Anterior cingulate cortex (tissue), 58 donors: ENCODE measurements around the gene INHBB.
"Not testable (repeated sequence)": the region's sequence is repeated elsewhere in the genome, so short reads cannot be mapped to it uniquely, and the experiment has no call there.

Experiments
- DNase-seq, 58 donors: peaks; one replicate each; lab custom pipeline; 2025; lab: John Stamatoyannopoulos, UW

INHBB gene

DNA sequence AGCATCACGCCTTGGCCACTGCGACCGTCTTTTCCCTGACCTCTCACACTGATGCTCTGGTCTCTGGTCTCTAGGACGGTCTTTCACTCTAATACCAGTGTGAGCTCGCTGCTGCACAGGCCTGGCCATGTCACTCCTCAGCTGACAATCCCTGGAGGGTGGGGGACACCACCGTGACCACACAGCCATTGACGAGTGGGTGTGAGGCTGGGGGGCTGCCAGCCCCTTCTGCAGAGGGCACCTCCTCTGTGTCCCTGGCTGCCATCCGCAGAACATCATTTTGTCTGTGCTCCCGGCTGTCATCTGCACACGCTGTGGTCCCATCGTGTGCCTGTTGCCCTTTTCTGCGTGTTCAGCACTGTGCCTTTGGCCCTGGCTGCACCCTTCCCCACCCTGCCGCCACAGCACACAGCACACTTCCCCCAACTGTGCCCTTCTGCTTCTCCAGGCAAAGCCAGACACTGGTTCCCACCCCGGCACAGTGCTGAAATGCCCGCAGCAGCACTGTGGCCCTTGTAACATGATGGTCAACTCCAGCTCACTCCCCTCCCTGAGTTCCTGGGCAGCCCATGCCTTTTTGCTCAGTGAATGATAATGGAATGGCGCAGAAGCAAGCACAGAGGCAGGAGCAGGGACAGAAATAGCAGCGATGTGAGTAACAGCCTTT, 30.4 kb upstream of the INHBB start:
- no peak for DNase-seq

DNA sequence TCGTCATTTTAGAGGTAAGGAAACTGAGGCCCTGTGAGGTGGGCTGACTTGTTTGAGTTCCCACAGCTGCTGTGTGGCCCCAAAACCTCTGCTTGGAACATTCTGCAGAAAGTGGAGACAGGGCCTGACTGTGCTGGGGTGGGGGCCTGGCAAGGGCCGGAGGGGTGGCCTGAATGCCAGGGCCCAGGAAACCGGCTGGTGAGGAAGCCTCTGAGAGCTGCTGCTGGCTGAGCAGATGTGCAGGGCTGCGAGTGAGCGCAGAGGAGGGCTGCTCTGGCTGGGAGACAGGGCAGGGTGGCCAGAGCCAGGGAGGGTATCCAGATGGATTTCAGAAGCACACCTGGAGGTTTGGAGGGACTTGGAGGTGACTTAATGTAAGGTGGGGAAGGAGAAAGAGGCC, 29.9 kb upstream of the INHBB start:
- DNase-seq: no peak

DNA sequence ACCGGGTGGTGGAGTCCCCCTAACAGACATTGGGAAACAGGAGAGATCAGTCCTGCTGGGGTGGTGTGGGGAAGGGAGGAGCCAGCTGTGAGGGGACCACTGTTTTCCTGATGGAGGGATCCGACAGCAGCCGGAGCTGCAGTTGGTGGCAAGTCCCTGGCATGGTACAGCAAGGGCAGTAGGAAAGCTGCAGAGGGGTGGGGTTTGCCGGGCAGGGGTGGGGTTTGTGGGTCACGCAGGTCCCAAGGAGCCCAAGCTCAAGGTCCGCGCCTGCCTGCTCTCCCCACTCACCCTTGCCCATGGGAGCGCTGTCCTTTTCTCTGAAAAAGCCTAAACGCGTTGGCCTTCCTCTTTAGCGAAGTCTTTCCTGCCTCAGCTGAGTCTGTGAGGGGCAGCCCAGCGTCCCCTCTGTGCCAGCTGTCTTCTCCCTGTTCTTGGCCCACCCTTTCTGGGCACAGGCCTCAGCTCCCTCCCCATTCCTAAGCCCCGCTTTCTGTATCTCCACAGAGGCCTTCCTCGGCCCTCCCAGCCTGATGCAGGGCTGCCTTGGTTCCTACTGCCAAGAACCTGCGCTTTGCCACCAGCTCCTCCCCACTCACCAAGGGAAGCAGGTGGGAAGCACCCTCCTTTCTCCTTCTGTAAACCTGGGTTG, 29.3 kb upstream of the INHBB start:
- no peak for DNase-seq

DNA sequence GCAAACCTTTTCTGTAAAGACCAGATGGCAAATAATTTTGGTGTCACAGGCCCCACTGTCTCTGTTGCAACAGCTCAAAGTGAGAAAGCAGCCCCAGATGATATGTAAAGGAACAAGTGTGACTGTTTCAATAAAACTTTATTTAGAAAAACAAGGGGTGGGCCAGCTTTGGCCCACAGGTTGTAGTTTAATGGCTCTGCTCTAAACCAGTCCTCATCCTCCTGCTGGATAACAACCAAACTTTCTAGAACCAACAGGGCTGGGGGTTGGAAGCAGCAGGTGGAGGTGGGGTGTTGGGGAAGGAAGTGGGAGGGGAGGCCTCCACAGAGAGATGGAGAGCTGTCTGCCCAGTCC, 28.8 kb upstream of the INHBB start:
- DNase-seq: no peak

DNA sequence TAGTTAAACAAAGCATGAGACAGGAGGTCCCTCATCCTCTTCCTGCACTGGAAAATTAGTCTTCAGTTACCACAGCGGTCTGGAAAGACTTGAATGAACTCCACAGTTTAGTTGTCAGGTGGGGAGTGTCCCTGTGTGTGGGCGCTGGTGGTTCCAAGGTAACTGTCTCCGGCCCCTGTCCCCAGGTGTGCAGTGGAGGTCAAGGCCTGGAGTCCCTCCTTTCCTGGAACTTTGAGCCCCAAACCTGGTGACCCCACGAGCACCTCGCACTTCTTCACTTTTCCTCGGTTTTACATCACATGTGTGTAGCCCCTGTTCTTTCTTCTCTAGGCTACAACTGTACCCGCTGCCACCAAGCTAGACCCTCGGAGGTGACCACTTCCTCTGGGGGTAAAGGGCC, 28.0 kb upstream of the INHBB start:
- DNase-seq: no peak

DNA sequence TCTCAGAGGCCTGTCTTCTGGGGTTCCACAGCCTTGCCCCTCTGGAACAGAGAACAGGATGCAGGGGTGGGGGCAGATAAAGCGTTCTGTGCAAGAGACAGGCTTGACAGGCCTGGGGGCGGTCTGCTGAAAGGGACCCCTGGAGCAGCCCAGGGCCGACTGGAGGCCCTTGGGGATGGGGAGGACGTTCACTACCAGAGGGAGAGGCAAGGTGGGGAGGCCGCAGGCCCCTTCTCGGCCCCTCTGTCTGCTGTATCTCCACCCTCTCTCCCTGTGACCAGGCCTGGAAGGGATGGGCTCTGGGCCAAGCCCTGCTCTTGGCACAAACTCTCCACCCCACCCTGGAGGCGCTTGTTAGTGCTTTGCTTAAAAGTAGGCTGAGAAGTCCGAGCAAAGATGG, 27.3 kb upstream of the INHBB start:
- peak in 3 of 58 donors; percentile 6 to 8 (median 7) for DNase-seq

DNA sequence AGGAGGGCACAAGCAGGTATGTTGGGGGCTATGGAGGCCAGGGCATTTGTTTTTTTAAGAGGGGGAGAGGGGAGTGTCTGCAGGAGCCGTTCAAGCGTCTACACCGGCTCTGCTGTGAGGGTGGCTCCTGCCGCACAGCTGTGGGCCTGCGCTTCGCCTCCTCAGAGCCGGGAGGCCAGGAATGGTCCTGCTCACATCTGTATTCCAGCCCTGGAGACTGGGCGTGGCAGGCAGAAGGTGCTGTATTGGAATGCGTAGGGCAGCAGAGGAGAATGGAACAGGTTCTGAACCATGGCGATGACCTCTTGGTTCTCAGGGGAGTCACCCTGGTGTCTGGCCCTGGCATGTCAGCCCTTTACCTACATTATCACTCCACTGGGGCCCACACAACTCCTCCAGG, 26.8 kb upstream of the INHBB start:
- no peak for DNase-seq

DNA sequence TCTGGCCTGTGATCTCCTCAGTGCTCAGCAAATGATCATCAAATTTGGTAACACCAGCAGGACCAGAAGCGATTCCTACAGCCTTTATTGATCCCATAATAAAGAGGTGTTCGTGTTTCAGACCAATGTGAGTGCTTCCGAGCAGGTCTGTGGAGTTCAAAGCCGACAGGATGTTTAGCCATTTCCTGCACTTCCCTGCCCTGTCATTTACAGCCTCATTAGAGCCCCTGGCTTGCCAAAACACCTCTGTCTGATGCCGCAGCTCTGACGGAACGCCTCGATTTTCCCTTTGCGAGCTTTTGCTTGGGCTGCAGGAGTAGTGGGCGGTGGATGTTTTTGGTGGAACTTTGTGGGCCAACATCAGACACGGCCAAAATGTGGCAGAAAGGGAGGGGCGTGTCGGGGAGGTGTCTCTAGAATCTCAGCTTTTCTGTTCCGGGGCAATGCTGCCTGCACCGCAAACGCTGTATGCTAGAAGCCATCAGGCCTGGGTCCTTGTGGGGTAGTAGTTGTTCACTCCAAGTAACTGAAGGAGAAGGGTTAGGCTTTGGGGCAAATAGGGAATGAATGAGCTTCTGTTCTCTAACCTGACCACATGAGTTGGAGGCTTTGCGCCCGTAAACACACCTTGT, 26.1 kb upstream of the INHBB start:
- DNase-seq: no peak

DNA sequence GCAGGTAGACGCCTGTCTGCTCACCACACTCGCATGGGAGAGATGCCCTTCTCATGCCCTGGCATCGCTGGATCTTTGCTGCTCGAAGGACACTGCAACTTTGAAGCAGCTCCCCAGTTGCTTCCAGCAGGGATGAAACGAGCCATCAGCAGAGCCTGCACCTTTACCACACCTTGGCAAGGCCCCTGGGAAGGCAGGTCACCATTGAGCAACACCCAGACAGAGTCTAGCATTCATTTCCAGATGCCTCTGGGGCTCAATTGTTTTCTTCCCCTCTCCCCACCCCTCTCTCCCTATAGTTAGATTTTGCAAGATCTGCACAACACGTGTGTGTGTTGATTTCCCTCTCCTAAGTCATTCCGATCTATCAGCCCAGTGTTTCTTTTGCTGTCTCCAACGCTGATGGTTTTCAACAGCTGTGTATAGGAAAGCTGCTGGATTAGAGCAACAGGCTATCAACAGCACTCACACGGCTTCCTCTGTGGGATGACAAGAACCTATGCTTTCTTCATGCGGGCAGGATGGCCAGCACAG, 25.6 kb upstream of the INHBB start:
- DNase-seq: no peak

DNA sequence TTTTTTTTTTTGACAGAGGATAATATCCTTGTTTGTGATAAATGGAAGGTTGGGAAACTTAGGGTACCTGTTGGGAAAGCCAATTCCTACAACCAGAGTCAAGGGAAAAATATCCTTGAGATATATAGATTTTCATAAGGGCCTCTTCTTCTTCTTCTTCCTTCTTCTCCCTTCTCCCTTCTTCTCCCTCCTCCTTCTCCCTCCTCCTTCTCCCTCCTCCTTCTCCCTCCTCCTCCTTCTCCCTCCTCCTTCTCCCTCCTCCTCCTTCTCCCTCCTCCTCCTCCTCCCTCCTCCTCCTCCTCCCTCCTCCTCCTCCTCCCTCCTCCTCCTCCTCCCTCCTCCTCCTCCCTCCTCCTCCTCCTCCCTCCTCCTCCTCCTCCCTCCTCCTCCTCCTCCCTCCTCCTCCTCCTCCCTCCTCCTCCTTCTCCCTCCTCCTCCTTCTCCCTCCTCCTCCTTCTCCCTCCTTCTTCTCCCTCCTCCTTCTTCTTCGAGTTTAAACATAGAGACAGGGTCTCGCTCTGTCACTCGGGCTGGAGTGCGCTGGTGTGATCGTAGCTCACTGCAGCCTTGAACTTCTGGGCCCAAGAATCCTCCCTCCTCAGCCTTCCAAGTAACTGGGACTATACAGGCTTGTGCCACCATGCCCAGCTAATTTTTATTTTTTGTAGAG, 24.9 kb upstream of the INHBB start:
- DNase-seq: not testable (repeated sequence)

DNA sequence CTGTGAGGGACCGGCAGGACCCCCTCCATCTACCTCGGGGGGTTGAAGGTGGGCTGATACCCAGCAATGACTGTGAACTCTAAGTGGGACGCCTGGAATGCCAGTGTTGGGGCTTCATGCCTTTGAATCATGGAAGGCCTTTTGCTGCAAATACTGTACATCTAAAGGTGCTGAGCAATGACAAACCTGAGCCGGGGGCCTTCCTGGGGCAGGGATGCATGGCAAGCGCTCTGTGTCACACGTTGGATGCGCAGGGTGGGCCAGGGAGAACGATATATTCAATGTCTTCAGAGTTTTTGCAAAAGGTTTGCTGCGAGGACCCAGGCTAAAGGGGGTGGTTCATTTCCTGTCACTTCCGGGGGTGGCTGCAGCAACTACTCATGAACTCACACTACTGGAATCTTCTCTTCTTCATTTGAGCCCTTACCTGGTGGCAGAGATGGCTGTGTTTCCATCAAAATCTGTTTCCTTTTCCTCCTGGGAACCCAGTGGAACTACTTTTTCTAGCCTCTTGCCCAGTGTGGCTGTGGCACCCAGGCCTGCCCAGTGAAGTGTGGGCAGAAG, 24.1 kb upstream of the INHBB start:
- DNase-seq: no peak

DNA sequence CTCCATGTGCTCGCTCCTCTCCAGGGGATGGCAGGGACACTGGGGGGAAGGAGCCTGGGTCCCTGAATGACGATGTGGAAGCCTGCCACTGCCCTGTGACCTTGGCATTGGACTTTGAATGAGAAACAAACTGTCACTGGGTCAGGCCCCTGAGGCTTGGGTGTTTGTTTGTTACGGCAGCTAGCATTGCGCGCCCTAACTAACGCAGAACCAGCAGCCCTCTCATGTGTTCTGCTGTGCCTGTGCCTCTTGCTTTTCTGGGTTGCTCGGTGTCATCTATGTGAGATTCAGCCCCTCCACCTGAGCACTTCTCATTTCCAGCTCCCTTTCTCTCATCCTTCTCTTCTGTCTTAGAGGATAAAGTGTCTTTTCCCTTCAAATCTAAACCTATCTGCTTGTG, 23.6 kb upstream of the INHBB start:
- no peak for DNase-seq

DNA sequence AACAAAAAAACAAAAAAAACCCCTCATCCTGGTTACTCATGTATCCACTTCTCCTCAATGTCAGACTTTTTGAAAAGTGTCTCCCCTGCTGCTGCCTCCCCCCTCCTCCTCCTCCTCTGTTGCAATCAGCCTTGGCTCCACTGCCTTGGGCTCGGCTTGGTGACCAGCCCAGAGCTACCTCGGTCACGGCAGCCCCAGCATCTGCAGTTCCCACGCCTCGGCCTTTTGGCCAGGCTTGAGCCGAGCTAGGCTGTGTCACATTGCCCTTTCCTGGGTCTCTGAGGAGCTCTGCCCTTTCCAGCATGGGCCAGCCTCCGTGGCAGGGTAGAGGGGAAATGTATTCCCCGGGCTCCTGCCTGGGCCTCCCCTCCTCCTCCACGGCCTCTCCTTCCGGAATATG, 22.7 kb upstream of the INHBB start:
- peak in 3 of 58 donors; percentile 9 to 27 (median 25) for DNase-seq

DNA sequence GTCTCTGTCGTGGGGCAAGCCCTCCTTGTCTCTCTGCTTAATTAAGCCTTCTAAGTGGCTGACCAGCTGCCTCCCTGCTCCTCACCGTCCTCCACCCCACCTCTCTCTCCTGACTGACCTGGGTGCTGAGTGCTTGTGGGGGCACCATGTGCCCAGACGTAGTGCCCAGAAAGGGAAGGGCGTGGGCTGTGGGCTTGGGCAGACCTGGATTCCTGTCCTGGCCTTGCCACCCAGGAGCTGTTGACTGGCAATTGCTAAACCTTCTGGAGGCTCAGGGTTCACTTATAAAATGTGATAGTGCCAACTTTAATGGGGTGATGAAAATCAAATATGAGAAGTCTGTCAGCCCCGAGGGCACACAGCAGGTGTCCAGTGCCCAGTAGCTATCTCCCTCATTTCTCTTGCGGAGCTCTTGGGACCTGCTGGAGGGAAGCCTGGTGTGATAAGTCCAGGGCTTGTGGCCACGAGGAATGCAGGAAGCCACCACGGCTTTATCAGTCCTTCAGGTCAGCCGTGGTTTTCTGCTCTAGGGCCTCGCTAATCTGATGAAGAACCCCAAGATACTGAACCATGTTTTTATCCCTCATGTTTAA, 22.0 kb upstream of the INHBB start:
- no peak for DNase-seq

DNA sequence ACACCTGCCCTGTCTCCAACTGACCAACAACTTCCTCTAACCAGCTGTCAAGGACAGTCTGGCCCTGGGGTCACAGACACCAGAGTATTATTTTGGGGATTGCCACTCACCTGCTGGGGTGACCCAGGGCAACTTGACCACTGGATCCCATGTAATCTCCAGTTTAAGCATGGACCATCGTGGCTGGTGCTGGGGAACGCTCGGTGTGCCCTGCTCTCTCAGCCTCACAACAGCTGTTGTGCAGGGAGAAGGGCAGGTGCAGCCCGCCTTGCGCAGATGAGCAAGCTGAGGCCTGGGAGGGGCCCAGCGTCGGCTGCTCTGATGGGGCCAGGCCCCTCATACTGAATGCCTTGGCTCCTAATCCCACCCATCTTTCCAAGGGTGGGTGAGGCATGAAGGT, 21.0 kb upstream of the INHBB start:
- DNase-seq: no peak

DNA sequence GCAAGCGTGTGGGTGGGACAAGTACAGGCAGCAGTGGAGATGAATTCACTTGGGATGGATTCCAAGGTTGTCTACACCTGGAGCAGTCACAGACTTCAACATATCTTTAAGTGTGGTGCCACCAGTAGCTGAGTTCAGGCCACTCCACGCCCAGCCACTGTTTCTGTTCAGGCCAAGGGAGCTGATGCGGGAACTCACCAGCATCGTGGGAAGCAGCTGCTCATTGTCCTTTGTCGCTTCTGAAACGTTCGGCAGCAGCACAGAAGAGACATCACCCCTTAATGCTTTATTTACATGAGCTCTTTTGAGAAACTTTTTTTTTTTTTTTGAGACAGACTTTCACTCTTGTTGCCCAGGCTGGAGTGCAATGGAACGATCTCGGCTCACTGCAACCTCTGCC, 19.9 kb upstream of the INHBB start:
- no peak for DNase-seq

DNA sequence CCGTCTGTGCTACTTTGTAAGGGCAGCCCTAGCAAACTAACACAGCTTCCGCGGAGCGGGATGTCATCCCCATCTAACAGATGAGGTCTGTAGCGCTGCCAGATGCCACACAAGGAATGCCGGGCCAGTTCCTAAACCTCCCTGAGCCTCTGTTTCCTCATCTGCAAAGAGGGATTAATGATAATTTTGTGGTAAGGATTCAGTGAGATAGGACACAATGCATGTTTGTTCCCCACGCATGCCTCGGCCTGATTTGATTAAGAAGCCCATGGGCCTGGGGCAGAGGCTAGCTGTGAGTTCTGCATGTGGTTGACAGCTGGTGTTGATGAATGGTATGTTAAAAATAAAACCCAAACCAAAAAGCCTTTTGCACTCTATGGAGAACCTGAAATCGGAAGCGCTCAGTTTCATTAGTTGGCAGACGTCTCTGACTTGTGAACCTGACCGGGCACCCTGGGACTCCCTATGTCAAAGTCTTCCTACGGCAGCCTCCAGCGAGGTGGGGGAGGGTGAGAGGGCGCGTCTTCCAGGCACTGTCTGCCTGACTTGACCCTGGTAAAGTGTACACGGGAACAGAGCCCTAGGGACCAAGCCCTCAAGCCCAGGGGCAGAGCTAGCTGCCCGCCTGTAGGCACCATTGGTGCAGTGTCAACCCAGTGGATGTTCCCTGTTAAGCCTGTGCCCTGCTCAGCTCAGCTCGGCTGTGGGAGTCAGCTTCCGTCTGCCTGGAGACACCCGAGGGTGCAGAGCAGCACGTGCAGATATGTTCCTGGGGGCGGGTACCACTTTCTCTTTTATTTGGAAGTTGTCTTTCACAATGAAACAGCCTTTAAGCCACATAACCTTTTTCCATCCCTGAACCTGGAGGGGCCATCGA, 14.8 kb upstream of the INHBB start:
- no peak for DNase-seq

DNA sequence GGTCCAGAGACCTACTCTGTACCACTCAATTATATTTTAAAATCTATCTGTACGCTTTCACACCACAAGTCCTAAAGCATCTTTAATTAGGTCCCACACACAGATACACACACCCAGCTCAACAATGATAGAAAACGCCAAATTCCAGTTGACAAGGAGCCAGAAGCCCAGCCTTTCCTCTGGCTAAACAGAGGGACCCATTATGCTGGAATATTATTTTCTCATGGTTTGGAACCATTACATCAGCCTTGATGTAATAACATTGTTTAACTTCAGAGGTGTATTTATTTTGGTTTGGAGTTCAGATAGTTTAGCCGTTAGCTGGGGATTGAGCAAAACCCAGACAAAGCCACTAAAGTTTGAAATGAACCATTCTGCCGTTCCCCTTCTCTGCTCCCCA, 14.0 kb upstream of the INHBB start:
- DNase-seq: no peak

DNA sequence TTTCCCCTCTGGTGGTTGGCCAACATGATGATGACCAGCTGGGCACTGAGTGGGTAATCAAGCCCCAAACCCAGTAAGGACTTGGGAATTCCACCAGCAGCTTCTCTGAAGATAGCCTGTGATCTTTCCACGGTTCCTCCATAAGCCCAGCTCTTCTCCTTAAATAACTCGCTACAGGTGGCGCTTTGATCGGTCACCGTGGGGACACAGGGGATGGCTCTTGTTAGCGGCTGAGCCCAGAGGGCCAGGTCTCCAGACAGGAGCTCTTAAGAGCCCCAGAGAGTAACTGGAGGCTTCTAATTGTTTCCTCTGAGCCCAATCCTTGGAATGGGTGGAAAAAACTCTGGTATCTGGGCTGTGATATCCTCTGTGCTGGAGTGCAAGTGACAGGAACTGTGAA, 13.6 kb upstream of the INHBB start:
- DNase-seq: no peak

DNA sequence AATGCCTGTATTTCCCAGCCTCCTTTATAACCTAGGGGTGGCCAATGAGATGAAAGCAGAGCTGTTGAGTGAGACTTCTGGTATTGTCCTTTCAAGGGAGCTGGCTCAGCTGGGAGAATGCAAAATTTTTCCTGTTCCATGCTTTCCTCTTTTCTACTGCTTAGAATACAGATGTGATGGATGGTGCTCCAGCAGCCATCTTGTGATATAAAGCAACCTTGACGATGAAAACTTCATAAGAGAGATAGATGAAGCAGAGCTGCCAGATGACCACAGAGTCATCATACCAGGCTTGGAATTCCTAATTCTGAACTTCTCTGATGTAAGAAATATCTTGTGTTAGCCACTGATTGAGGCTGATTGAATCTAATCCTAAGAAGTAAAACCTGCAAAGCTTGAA, 11.9 kb upstream of the INHBB start:
- no peak for DNase-seq
